NCI-H2029 treated with DMSO at 0.1 percent for 48 hours (cell line): ENCODE results near the gene BUB1B.

Source experiments
- DNase-seq: peaks from one replicate; lab custom pipeline; 2025; lab: John Stamatoyannopoulos, UW

BUB1B gene

DNA sequence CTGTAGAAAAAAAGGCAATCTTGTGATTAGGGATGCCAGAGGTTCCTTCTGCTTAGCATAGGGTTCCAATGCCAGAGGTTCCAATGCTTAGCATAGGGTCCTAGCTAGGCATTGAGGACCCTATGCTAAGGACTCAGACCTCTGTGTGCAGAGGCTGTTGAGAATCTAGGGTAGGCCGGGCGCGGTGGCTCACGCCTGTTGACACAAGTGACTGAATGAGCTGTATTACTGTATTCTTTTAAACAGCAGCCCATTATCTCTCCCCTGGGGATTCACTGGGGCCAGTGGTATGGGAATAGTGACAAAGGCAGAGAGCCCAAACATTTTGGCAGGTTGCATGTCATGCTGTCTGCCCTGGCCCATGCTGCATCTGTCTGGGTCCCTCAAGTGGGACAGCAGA lies 94.2 kb downstream of the BUB1B start:
- no peak for DNase-seq

DNA sequence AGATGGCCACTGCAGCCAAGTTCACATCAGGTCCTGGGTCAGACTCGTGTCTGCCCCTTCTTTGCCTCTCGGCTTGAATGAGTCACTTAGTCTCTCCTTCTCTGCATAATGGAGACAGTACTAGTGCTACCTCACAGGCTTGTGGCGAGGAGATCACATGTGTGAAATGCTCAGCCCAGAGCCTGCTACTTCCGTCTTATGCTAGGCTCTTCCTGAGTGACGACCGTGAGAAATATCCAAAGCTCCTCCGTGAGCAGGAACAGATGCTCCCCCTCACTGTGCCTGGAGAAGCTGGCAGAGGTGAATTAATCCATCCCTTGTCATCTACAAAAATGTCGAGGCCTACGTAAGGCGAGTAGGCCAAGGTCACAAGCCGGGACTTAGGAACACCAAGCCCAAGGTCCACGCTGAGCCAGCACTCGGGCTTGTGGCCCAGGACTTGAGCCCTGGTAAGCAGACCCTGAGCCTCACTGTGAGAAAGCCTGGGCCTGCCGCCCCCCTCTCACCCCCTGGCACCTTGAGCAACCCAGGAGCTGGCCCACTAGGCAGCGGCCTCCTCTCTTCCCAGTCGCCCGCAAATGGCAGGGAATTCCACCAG lies 95.9 kb downstream of the BUB1B start:
- DNase-seq = no peak

DNA sequence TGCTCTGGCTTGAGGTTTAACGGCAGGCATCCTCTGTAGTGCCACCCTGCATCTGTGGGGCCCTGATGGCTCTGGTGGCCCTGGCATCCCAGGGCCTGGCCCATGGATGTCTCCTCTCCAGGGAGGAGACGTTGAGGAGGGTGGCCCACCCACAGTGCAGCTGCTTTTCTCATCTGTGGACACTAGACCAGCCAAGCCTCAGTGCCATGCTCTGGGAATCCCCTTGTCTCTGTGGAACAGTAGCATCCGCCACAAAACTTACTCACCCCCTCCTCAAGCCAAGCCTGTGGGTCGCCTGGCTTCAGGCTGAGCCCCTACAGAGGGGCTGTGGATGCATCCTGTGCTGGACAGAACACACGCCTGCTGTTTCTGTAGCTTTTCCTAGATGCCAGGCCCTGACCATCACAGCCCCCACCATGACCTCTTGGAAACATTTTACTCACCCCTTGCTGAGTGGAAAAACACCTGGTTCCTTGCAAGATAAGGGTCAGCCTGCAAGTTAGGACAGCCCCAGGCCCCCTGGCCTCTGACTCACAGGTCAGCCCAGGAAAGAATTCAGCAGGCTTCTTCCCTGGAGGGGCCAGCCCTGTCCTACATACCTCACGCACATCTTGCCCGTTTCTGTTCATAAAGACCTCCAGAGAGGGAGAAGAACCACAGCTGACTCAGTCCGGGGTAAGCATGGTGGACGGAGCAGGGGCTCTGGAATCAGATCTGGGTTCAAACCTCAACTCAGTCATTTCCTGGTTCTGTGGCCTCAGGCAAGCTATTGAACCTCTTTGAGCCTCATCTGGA lies 97.0 kb downstream of the BUB1B start:
- DNase-seq = no peak

DNA sequence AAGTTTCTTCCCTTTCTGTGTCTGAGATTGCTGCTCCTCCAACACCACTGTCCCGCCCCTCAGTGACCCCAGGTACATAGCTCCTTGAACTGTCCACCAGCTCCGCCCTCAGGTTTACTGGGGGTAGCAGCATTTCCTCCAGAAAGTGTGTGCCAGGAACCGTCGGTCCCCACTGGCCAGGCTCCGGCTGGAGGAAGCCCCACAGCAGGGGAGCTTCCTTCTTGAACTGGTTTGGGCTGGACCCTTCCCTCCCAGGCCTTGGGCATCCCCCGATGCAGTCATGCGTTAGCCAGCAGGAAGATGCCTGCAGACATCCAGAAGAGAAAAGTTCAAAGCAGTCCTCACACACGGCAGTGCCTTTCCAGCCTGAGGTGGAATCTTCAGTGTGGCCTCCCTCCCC lies 97.7 kb downstream of the BUB1B start:
- DNase-seq = no peak

DNA sequence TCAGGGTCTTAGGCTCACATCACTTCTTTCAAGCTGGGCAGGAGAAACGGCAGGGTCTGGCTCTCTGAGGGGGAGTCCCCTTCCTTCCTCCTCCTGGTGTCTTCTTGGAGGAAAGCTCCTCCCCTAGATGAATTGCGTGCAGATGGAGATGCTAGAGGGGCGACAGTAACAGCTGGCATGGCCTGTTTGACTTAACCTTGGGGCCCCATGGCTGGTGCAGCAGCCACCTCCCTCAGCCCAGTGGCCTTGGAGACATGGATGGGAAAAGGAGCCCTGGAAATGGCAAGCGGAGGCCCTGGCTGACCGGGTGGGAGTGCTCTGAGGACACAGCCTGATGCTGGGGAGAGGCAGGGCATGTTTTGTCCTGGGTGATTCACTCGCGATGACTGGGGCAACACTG lies 98.2 kb downstream of the BUB1B start:
- DNase-seq = no peak

DNA sequence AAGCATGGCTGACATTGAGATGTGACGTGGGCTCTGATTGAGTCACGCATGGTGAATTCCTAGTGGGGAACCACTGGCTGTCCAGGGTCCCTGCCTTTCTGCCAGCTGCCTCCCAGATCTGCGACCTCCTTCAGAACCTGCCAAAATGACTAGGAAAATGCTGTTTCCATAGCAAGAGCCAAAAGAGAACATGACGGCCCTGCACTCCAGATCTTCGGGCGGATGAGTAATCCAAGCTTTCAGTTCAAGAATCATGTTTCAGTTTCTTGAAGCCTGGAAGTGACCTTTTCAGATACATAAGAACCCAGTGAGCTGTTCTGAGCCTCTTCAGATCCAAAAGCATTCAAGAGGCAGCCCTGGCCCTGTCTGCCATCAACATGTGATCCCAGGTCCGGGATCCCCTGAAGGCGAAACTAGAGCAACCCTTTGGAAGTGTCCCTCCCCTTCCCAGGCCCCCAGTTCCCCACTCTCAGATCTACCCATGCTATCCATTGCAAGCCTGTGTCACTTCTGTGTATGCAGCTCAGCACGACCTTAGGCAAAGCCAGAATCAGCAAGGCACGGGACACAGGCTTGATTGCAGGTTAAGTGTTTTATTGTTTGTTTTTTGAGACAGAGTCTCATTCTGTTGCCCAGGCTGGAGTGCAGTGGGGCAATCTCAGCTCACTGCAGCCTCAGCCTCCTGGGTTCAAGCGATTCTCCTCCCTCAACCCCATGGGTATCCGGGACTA lies 102.3 kb downstream of the BUB1B start:
- DNase-seq = no peak

DNA sequence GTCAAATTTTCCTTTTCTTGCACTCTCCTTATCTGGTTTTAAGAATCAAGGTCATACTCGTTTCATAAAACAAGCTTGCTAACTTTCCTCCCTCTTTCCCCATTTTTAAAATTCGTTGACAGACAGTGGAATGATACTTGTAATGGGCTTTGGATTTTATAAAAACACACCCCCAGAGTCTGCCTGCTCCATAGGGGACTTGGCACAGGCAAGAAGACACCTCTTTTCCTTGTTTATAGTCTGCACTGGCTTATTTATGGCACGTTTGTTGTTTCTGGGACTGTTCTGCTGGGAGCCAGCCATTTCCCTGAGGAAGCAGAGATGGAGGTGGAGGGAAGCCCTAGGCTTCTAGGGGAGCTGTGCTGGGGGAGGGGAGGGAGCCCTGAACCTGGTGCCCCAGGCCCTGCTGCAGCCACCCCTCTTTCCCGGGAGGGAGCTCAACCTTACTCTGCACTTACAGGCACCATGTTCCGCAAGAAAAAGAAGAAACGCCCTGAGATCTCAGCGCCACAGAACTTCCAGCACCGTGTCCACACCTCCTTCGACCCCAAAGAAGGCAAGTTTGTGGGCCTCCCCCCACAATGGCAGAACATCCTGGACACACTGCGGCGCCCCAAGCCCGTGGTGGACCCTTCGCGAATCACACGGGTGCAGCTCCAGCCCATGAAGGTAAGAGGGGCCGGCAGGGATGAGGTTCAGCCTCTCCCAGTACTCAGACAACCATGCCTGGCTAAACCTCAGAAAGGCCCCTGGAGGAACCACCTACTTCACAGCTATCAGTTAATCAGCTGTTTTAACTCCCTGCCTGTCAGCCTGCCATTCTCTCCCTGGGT lies 103.7 kb downstream of the BUB1B start:
- no peak for DNase-seq

DNA sequence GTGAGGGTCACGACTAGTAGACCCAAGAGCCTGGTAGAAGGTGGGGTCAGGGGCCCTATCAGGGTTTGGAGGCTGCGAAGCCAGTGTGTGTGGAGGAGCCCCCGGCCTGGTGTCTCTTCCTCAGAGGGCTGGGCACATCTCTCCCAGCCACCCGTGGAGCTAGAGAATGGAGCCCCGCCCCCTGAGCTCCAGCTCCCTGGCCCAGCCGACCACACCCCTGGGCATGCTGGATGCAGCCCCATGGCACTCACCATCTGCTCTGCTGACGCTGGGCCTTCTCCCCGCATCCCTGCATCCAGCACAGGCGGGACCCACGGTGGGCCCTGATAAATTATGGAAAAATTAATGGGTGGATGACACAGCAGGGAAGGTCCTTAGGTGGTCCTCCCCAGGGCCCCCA lies 104.5 kb downstream of the BUB1B start:
- DNase-seq = no peak

DNA sequence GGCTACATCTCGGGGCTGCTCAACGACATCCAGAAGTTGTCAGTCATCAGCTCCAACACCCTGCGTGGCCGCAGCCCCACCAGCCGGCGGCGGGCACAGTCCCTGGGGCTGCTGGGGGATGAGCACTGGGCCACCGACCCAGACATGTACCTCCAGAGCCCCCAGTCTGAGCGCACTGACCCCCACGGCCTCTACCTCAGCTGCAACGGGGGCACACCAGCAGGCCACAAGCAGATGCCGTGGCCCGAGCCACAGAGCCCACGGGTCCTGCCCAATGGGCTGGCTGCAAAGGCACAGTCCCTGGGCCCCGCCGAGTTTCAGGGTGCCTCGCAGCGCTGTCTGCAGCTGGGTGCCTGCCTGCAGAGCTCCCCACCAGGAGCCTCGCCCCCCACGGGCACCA lies 105.0 kb downstream of the BUB1B start:
- no peak for DNase-seq

DNA sequence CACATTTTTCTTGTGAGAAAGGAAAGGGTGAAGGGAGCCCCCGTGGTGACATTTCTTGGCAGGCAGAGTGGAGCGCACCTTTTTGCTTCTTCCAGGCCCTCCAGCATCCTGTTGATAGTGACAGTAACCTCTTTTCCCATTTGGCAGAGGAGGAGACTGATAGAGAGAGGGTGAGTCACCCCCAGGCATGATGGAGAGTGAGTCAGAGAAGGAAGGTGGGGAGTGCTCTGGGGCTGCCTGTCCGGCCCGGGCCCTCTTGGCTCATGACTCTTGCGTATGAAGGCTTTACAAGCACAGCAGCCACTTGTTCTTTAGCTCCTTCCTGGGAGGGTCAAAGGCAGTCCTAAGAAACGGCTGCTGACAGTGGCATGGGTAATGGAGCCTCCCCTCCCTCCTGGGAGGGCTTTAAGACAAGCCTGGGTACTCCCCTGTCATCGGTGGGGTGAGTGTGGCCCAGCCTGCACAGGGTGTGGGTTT lies 106.0 kb downstream of the BUB1B start:
- no peak for DNase-seq

DNA sequence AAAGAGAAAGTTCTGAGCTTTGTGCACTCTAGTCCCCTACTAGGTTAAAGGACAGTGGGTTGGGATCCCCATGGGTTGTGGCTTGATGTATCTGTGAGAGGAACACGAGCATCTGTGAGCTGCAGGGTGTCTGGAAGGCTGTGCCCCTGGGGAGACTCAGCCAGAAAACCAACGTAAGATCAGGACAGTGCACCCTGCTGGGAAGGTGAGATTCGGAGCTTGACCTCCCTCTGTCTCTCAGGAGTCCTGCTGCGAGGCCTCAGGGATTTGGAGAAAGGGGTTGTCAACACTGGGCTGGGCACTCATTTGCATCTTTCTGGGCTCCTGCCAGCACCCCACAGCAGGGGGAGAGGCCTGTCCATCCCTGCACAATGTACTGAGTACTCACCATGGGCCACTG lies 106.8 kb downstream of the BUB1B start:
- no peak for DNase-seq

DNA sequence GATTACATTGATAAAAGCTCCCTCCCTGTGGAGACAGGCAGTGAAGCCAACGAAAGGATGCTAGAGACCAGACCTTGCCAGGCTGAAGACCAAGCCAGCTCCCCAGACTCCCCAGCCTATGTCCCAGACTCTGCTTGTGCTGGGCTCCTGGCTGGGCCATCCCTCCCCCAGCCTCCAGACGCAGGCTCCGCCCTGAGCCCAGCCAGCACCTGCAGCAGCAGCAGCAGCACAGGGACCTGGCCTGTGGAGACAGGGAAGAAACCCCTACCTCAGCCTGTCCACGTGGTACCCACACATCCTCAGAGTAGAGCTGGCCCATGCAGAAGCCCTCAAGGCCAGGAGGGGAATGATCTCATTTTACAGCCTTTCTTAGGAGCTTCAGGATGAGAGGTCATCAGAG lies 108.7 kb downstream of the BUB1B start:
- DNase-seq = no peak

DNA sequence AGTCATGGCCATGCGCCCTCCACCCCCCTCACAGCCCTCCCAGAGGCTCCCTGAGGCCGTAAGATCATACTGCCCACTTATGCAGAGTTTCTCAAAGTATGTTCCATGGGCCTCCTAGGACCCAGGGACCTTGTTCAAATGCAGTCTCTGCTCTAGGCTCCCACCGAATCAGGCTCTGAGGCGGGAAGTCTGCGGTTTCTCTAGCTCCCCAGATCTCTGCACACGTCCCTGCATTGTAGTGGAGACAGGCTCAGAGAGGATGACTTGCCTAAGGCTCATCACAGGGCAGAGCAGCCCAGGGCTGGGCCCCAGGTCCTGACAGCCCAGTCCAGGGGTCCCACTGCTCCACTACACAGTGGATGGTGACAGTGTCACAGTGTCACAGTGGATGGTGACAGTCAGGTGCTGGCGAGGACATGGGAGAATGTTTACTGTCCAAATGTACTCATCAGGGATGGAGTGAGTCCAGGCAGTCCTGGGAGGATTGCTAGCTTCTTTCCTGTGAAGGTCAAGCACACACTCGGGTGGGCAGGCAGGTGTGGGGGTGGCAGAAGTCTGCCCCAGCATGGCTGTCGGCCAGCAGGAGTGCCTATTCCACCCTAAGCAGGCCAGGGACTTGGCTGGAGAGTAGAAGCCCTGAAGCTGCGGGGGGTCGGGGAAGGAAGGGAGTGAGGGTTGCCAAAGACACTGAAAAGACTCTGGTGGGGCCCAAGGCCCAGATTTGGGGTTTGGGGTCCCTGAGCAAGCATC lies 109.6 kb downstream of the BUB1B start:
- no peak for DNase-seq
